Upper lobe of left lung (tissue), 6 donors: Measurements from ENCODE around the gene KLF9. TPM values are rescaled to one million over a fixed set of nuclear protein-coding genes. Genes with fewer than 3 reads are reported as not detected.

Experiments
- ATAC-seq, 2 donors: fragments of 200-7000 bp; cut with Tn5 transposase; one replicate each; pipeline ENCODE4 v1.9.1; 2022; ENCODE audit warnings: mild to moderate bottlenecking in 2 of 2, moderate library complexity in 2 of 2; ENCODE audit not compliant: low FRiP score in 2 of 2
- DNase-seq, 2 donors: peaks; one replicate each; pipeline ENCODE4 v3.0.0-alpha.2; 2019 to 2020
- H3K27ac ChIP-seq, 4 donors: fragments of 200-600 bp; sonication (generic); one replicate each; pipeline ENCODE4 v1.5.1; 2016 to 2019
- H3K27me3 ChIP-seq, 4 donors: fragments of 200-600 bp; sonication (generic); one replicate each; pipeline ENCODE4 v1.5.1; 2017 to 2019
- H3K36me3 ChIP-seq, 4 donors: fragments of 200-600 bp; sonication (generic); one replicate each; pipeline ENCODE4 v1.5.1; 2016 to 2019
- H3K4me1 ChIP-seq, 4 donors: fragments of 200-600 bp; sonication (generic); one replicate each; pipeline ENCODE4 v1.5.1; 2018 to 2019
- H3K4me3 ChIP-seq, 4 donors: fragments of 200-600 bp; sonication (generic); one replicate each; pipeline ENCODE4 v1.5.1; 2017 to 2019; ENCODE audit warnings: mild to moderate bottlenecking in 2 of 4, moderate library complexity in 1 of 4
- H3K9me3 ChIP-seq, 4 donors: fragments of 200-600 bp; sonication (generic); one replicate each; pipeline ENCODE4 v1.5.1; 2018 to 2019
- CTCF ChIP-seq, 6 experiments: fragments of 450-650 bp in 4 of 6; fragments of 200-600 bp in 2 of 6; sonication (generic) in 2 of 6; IDR thresholded peaks; one replicate each; pipeline ENCODE4 v1.5.1; 2016 to 2019; ENCODE audit warnings: antibody characterized with exemption in 6 of 6
- EP300 ChIP-seq, 4 donors: sonication (generic); formaldehyde crosslinking; IDR thresholded peaks; one replicate each; pipeline ENCODE4 v1.5.1; 2017; ENCODE audit warnings: antibody characterized with exemption in 4 of 4, control low read depth in 2 of 4
- POLR2A ChIP-seq, 4 donors: fragments of 450-650 bp; IDR thresholded peaks; one replicate each; pipeline ENCODE4 v1.5.1; 2016 to 2017; ENCODE audit warnings: antibody characterized with exemption in 4 of 4, mild to moderate bottlenecking in 2 of 4
- POLR2AphosphoS5 ChIP-seq, 2 donors: sonication (generic); formaldehyde crosslinking; IDR thresholded peaks; one replicate each; pipeline ENCODE4 v1.5.1; 2017; ENCODE audit warnings: antibody characterized with exemption in 2 of 2
- WGBS, 2 donors: methylation state at CpG; one replicate each; pipeline ENCODE4 v1.1.5; 2017 to 2018; 5-methylcytosine and 5-hydroxymethylcytosine counted together
- total RNA-seq, 6 donors: library from RNA; depleted of rRNA in 4 of 6; stranded (reverse); fragments of >200 nt in 4 of 6; gene quantifications; one replicate each; pipeline versions ENCODE4 v1.1.0 to v1.2.1, GENCODE V29; 2016 to 2021
- donor health status: DM: no; HTN: no; CAD: no; lungs with moderate emphysema.
- donor health status: DM: no; HTN: yes; CAD: no; lungs with severe emphysema.

Gene KLF9
- total RNA-seq, 6 donors from 2014 or later = 51.8 to 135 (median 83.5) TPM

- Histone ChIP-seq H3K4me1 (peaks cover 13 to 48% (median 34%) of the 10 kb centered on the region in 4 donors), H3K27me3 (no peaks in the 10 kb centered on the region), H3K27ac (peak overlapping the region; percentile 72 to 87 (median 86)), H3K9me3 (no peaks in the 10 kb centered on the region), H3K36me3 (no peaks in the 10 kb centered on the region), H3K4me3 (no peak overlapping the region)
- DNase-seq (peak in 1 of 2 donors; percentile 87), ATAC-seq (peak; percentile 75 to 85)
- TF ChIP-seq EP300 (IDR thresholded peaks at IDR 0.05) (peak; percentile 87 to 99 (median 98)), POLR2AphosphoS5 (IDR thresholded peaks at IDR 0.05) (peak; percentile 93 to 98), POLR2A (IDR thresholded peaks at IDR 0.05) (peak in 1 of 4 donors; percentile 59), CTCF (IDR thresholded peaks at IDR 0.05) (no peak)
- WGBS, 2 donors = 22 to 56% methylated on average over 2 to 3 of the region's 3 CpGs
Observed at GRCh38 chr9:70438341-70438928, 24.0 kb upstream of the KLF9 start.

GRCh38 chr9:70435948-70436347 is 21.5 kb upstream of the KLF9 start:
- Histone ChIP-seq H3K4me1 (peaks cover 8 to 48% (median 34%) of the 10 kb centered on the region in 4 donors), H3K9me3 (no peaks in the 10 kb centered on the region), H3K27me3 (no peaks in the 10 kb centered on the region), H3K4me3 (no peak overlapping the region), H3K27ac (peak overlapping the region in 2 of 4 donors; percentile 4 to 55), H3K36me3 (no peaks in the 10 kb centered on the region)
- no peak for TF ChIP-seq CTCF (IDR thresholded peaks at IDR 0.05)
- no peak for TF ChIP-seq POLR2AphosphoS5 (IDR thresholded peaks at IDR 0.05)
- no peak for TF ChIP-seq POLR2A (IDR thresholded peaks at IDR 0.05)
- no peak for TF ChIP-seq EP300 (IDR thresholded peaks at IDR 0.05)
- DNase-seq = no peak
- no peak for ATAC-seq
- WGBS, 2 donors = 71 to 74% methylated on average over 1 of the region's 1 CpG

- Histone ChIP-seq H3K27me3 (no peaks in the 10 kb centered on the region), H3K4me3 (no peak overlapping the region), H3K9me3 (no peaks in the 10 kb centered on the region), H3K36me3 (no peaks in the 10 kb centered on the region), H3K4me1 (no peaks in the 10 kb centered on the region), H3K27ac (no peak overlapping the region)
- DNase-seq (no peak), ATAC-seq (no peak)
- WGBS, 2 donors = 80 to 86% methylated on average over 3 of the region's 3 CpGs
- TF ChIP-seq POLR2AphosphoS5 (IDR thresholded peaks at IDR 0.05) (no peak), EP300 (IDR thresholded peaks at IDR 0.05) (no peak), CTCF (IDR thresholded peaks at IDR 0.05) (no peak), POLR2A (IDR thresholded peaks at IDR 0.05) (no peak)
Observed at GRCh38 chr9:70429899-70430298, 15.4 kb upstream of the KLF9 start.

- no peak for TF ChIP-seq POLR2A (IDR thresholded peaks at IDR 0.05)
- TF ChIP-seq POLR2AphosphoS5 (IDR thresholded peaks at IDR 0.05) = no peak
- TF ChIP-seq CTCF (IDR thresholded peaks at IDR 0.05) = no peak
- no peak for TF ChIP-seq EP300 (IDR thresholded peaks at IDR 0.05)
- H3K4me1 ChIP-seq = no peaks in the 10 kb centered on the region
- H3K27ac ChIP-seq = no peak overlapping the region
- no peak overlapping the region for H3K4me3 ChIP-seq
- ATAC-seq (no peak), DNase-seq (no peak)
- no peaks in the 10 kb centered on the region for H3K9me3 ChIP-seq
- 92 to 93% methylated on average over 5 of the region's 5 CpGs for WGBS, 2 donors
- no peaks in the 10 kb centered on the region for H3K36me3 ChIP-seq
- no peaks in the 10 kb centered on the region for H3K27me3 ChIP-seq
Observed at GRCh38 chr9:70428781-70429180, 14.3 kb upstream of the KLF9 start.
